Stimulated activated CD4-positive, alpha-beta T cell treated with anti-CD3 and anti-CD28 coated beads, Interleukin-1b, Interleukin-23, amount 100 ng/mL, for 48 hours (primary cell): Measurements from ENCODE around the gene SLC17A5.
"Not testable (repeated sequence)": the region's sequence is repeated elsewhere in the genome, so short reads cannot be mapped to it uniquely, and the experiment has no call there.

Experiments used
- DNase-seq: peaks from one replicate; pipeline ENCODE4 v3.0.0-alpha.2; 2020

The SLC17A5 gene

DNA sequence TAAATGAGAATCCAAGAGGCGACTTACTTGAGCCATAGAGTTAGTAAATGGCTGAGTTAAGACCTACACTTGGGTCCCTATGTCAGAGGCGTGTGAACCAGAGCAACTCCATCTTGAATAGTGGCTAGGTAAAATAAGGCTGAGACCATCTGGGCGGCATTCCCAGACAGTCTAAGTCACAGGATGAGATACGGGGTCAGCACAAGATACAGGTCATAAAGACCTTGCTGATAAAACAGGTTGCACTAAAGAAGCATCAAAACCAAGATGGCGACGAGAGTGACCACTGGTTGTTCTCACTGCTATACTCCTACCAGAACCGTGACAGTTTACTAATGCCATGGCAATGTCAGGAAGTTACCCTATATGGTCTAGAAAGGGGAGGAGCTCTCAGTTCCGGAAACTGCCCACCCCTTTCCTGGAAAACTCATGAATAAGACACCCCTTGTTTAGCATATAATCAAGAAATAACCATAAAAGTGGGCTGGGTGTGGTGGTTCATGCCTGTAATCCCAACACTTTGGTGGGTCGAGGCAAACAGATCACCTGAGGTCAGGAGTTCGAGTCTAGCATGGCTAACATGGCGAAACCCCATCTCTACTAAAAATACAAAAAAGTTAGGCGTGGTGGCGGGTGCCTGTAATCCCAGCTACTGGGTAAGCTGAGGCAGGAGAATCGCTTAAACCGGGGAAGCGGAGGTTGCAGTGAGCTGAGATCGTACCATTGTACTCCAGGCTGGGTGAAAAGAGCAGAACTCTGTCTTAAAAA lies 89.0 kb downstream of the SLC17A5 start:
- no peak for DNase-seq

DNA sequence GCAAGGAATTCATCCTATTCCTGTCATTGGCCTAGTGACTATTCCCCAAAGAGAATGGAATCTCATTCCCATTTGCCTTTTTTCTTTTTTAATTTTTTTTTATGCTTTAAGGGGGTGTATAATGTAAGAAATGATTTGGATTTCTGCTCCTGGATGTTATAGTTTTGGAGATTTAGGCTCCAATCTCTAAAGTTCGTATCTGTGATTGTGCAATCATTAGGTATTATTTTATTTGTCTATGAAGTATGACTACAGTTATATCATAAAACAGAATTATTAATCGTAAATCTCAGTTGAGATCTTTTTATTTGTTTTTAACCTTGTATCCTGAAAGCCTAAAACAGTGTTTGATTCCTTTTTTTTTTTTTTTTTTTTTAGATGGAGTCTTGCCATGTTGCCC lies 91.2 kb downstream of the SLC17A5 start:
- no peak for DNase-seq

DNA sequence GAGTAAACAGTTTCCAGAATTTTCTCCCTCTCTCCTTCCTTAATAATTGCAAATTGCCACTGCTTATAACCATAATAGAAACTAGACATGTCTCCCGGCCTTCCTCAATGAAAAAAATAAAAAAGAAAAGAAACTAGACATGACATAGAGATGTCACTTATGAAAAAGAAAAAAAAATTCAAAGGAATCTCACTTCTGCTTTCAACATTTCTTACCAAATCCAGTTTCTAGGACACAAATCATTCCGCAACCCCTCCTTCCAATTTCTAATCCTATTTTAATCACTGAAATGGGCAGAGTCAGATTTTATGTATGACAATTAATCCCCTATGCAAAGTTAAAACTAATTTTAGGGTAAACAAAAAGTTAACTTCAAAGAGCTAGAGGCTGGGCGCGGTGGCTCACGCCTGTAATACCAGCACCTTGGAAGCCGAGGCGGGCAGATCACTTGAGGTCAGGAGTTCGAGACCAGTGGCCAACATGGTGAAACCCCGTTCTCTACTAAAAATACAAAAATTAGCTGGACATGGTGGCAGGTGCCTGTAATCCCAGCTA lies 92.9 kb downstream of the SLC17A5 start:
- DNase-seq = no peak

DNA sequence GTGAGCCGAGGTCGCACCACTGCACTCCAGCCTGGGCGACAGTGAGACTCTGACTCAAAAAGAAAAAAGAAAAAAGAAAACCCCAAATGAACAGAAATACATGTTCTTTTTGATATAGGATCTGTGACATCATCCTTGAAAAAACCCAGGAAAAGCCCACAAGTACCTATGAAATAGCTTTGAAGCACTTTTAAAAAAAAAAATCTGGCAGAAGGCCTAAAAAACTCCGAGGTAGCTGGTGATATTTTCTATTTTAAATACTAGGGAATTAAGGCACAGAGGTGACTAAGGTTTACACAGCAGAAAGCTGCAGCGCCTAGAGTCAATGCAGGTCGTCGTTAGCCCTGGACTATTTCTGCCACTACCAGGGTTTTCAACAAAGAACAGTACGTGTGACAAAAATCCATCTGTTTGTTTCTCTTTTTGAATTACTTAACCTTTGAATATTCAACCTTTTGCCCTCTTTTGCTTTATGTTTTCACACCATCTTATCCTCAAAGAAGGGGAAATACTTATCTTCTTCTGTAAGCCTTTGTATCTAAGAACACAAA lies 93.5 kb downstream of the SLC17A5 start:
- DNase-seq = no peak

DNA sequence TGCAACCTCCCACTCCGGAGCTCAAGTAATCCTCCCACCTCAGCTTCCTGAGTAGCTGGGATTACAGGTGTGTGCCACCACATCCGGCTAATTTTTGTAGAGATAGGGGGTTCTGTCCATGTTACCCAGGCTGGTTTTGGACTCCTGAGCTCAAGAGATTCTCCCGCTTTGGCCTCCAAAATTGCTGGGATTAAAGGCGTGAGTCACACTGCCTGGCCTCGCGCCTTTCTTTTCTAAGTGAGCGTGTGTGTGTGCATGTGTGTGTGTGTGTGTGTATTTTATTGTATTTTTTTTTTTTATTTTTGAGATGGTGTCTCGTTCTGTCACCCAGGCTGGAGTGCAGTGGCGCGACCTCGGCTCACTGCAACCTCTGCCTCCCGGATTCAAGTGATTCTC lies 94.4 kb downstream of the SLC17A5 start:
- DNase-seq = not testable (repeated sequence)

DNA sequence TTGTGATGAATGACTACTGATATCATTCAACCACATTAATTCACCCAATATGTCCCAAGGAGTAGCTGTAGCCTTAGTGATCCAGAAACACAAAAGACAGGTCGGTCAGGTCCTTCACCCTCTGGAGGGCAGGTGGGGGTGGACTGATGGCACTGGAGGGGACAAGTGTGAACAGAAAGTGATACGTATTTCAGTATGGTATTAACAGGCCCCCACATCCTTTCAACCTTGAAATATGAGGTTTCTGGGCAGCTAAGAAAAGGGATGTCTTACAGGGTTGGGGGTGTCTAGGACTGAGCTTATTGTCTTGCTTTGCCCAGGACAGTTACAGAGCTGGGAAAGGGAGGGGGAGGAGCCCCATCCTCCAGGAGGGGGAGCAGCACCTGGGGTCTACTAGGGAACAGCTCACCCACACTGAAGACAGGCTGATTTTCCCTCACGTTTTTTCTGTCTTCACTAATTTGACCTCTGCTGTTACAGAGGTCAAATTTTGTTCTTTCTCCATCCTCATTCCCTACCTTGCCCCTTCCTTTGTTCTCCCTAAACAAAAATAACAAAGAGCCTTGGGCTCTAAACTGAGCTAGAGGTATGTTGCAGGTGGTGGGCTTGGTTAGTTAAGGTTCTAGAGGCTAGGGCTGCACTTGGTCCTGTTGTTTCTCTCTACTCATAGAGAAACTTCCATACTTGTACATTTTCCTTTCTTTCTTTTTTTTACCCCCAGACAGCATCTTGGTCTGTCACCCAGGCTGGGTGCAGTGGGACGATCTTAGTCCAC lies 95.0 kb downstream of the SLC17A5 start:
- DNase-seq = no peak

DNA sequence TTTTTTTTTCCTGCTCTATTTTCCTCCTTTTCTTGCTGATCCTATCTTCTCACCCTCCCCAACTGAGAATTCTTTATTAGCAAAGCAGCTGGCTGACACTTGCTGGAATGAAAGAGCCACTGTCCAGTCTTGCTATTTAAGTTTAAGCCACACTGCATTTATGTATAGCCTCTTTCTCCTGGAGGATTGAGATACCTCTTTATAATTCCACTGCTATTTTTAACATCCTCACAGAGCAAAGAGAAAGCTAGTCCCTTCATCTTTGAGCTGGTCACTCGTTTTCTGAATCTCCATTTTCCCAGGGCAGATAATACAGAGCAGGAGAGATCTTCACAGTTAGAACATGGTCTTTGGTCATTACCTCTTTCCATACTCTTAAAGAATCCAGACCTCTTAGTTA lies 97.0 kb downstream of the SLC17A5 start:
- DNase-seq = no peak

DNA sequence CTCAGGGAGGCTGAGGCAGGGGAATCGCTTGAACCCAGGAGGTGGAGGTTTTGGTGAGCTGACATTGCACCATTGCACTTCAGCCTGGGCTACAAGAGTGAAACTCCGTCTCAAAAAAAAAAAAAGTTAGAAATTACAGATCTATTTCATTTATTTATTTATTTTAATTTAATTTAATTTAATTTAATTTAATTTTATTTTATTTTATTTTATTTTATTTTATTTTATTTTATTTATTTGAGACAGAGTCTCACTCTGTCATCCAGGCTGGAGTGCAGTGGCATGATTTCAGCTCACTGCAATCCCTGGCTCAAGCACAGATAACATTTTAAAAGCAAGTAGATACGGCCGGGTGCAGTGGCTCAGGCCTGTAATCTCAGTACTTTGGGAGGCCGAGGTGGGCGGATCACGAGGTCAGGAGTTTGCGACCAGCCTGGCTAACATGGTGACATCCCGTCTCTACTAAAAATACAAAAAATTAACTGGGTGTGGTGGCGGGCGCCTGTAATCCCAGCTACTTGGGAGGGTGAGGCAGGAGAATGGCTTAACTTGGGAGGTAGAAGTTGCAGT lies 98.3 kb downstream of the SLC17A5 start:
- DNase-seq = not testable (repeated sequence)

DNA sequence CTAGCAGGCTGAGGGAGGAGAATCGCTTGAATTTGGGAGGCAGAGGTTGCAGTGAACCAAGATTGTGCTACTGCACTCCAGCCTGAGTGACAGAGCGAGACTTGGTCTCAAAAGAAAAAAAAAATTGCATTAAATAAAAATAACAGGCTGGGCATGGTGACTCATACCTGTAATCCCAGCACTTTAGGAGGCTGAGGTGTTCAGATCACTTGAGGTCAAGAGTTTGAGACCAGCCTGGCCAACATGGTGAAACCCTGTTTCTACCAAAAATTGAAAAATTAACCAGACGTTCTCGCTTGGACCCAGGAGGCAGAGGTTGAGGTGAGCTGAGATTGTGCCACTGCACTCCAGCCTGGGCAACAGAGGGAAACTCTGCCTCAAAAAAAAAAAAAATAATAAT lies 102.7 kb downstream of the SLC17A5 start:
- not testable (repeated sequence) for DNase-seq

DNA sequence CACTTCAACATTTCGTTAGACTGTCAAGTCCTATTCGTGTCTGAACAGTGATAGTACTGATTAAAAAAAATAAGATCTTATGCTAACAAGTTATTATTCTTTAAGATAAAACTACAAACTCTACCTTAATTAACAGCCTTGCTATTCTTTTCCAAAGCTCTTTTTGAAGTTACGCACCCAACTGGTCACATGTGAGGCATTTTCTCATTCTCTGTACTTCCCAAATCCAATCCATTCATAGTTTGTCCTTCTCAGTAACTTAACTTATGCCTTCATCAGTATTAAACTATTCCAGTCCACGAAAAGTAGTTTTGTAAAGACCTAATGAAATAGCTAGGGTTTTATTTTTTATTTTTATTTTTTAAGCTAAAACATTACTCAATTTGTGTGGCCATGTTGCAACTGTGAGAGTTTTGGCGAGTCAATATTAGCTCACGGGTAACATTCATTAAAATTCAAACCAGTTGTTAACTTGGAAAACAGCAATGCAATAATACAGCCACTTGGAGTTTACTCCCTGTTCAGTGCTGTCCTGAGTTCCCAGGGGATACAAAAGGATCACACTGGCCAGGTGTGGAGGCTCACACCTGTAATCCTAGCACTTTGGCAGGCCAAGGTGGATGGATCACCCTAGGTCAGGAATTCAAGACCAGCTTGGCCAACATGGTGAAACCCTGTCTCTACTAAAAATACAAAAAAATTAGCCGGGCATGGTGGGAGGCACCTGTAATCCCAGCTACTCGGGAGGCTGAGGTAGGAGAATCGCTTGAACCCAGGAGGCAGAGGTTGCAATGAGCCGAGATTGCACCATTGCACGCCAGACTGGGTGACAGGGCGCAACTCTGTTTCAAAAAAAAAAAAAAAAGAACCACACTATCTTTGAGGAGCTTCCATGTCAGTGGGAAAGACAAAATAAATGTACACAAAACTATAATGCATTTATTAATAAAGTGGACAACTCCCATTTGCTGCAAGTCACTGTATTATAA lies 105.0 kb downstream of the SLC17A5 start:
- DNase-seq = no peak

DNA sequence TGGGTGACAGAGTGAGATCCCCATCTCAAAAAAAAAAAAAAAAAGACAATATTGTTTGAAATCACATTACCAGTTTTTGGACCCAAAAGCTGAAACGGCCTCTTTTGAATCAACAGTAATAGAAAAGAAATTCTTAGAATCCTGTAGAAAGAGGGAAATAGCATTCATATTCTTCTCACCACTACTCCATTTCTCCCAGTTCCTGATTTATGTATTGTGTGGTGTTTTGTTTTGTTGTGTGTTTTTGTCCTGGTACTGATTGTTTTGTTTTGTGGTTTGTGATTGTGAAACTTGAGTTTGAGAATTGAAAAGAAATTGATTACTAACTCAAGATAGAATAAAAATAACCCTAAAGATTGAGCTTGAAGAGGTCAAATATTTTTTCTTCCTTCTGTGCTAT lies 106.8 kb downstream of the SLC17A5 start:
- DNase-seq = no peak
